Ishikawa (cell line): Measurements from ENCODE around the gene CRLF1.

ENCODE experiments used
- CEBPB ChIP-seq: IDR thresholded peaks from 2 replicates; pipeline ENCODE4 v1.6.1; 2012
- EGR1 ChIP-seq: IDR thresholded peaks from 2 replicates; pipeline ENCODE4 v1.6.1; 2012
- EP300 ChIP-seq: IDR thresholded peaks from 2 replicates; pipeline ENCODE4 v1.6.1; 2012; ENCODE audit warnings: borderline replicate concordance
- FOXM1 ChIP-seq: IDR thresholded peaks from 2 replicates; pipeline ENCODE4 v1.6.1; 2012; ENCODE audit warnings: low read depth, borderline replicate concordance
- MAX ChIP-seq: IDR thresholded peaks from 2 replicates; pipeline ENCODE4 v1.6.1; 2012
- NFIC ChIP-seq: IDR thresholded peaks from 2 replicates; pipeline ENCODE4 v1.6.1; 2012
- RAD21 ChIP-seq: IDR thresholded peaks from 2 replicates; pipeline ENCODE4 v1.6.1; 2012; ENCODE audit warnings: low read depth
- REST ChIP-seq: IDR thresholded peaks from 2 replicates; pipeline ENCODE4 v1.6.1; 2012; ENCODE audit warnings: low read depth, mild to moderate bottlenecking
- TAF1 ChIP-seq: IDR thresholded peaks from 2 replicates; pipeline ENCODE4 v1.6.1; 2012; ENCODE audit warnings: low read depth, mild to moderate bottlenecking
- TCF12 ChIP-seq: IDR thresholded peaks from 2 replicates; pipeline ENCODE4 v1.6.1; 2012; ENCODE audit warnings: low read depth
- USF1 ChIP-seq: IDR thresholded peaks from 2 replicates; pipeline ENCODE4 v1.6.1; 2012
- YY1 ChIP-seq: IDR thresholded peaks from 2 replicates; pipeline ENCODE4 v1.6.1; 2012; ENCODE audit warnings: low read depth

- TF ChIP-seq TCF12, result no peak
- TF ChIP-seq CEBPB, result no peak
- no peak for TF ChIP-seq TAF1
- no peak for TF ChIP-seq REST
- TF ChIP-seq RAD21, result no peak
- no peak for TF ChIP-seq NFIC
- TF ChIP-seq EP300, result no peak
- no peak for TF ChIP-seq EGR1
- TF ChIP-seq USF1, result no peak
- no peak for TF ChIP-seq MAX
- no peak for TF ChIP-seq YY1
- TF ChIP-seq FOXM1, result no peak
Observed at GRCh38 chr19:18655173-18655844, 48.7 kb upstream of the CRLF1 start.
